Epithelial cell of proximal tubule (primary cell): ENCODE measurements around the gene DRC1. TPM values are rescaled to one million over a fixed set of nuclear protein-coding genes. Genes with fewer than 3 reads are reported as not detected.
A peak's percentile ranks its signal among the peaks of the same experiment; 100 is the strongest.

Experiments used
- DNase-seq: peaks from one replicate; pipeline ENCODE4 v3.0.0-alpha.2; 2011; ENCODE audit warnings: low read depth
- H3K4me3 ChIP-seq: 2 replicates; pipeline ENCODE4 v1.5.1; 2011; ENCODE audit warnings: low read depth, mild to moderate bottlenecking, low read length
- CTCF ChIP-seq: conservative IDR thresholded peaks from 2 replicates; pipeline ENCODE4 v1.5.1; 2012; ENCODE audit warnings: low read depth, mild to moderate bottlenecking, low read length
- total RNA-seq: library from RNA; depleted of rRNA; stranded (reverse); fragments of >200 nt; gene quantifications from 2 replicates; pipeline ENCODE4 v1.2.3, GENCODE V29; 2015

The DRC1 gene
- total RNA-seq, 1 donor from 2014 or later = not detected

- peak; percentile 84 for TF ChIP-seq CTCF
- H3K4me3 ChIP-seq = no peak overlapping the region
- DNase-seq = peak; percentile 35
These were observed 61.0 kb downstream of the DRC1 start for GRCh38 chr2:26462511-26463243.

- H3K4me3 ChIP-seq = no peak overlapping the region
- no peak for DNase-seq
- TF ChIP-seq CTCF = no peak
These were observed 61.8 kb downstream of the DRC1 start for GRCh38 chr2:26463244-26464192.

GRCh38 chr2:26464390-26465265 is 62.9 kb downstream of the DRC1 start:
- TF ChIP-seq CTCF = no peak
- no peak overlapping the region for H3K4me3 ChIP-seq
- no peak for DNase-seq

- DNase-seq = no peak
- TF ChIP-seq CTCF = no peak
- H3K4me3 ChIP-seq = no peak overlapping the region
These were observed 63.7 kb downstream of the DRC1 start for GRCh38 chr2:26465266-26465925.

GRCh38 chr2:26465981-26466471 is 64.3 kb downstream of the DRC1 start:
- no peak overlapping the region for H3K4me3 ChIP-seq
- DNase-seq = no peak
- TF ChIP-seq CTCF = no peak
